DND-41 (cell line): Measurements from ENCODE around the gene CHRM4.
A peak's percentile ranks its signal among the peaks of the same experiment; 100 is the strongest.

Experiments used
- ATAC-seq: fragments of 200-7000 bp; cut with Tn5 transposase; 3 replicates; pipeline ENCODE4 v1.9.1; 2021; ENCODE audit warnings: low read depth; ENCODE audit not compliant: insufficient read depth
- DNase-seq: peaks from one replicate; pipeline ENCODE4 v3.0.0-alpha.2; 2020
- H2AFZ ChIP-seq: 2 replicates; pipeline ENCODE4 v1.6.0; 2012; ENCODE audit warnings: low read depth, low read length
- H3K27ac ChIP-seq: 2 replicates; pipeline ENCODE4 v1.5.1; 2012; ENCODE audit warnings: low read length, inconsistent platforms
- H3K27me3 ChIP-seq: fragments of 200-600 bp; sonication (generic); 2 replicates; pipeline ENCODE4 v1.6.0; 2012; ENCODE audit warnings: low read length, mild to moderate bottlenecking, inconsistent platforms; ENCODE audit not compliant: insufficient read depth, poor library complexity
- H3K36me3 ChIP-seq: 2 replicates; pipeline ENCODE4 v1.5.1; 2012; ENCODE audit warnings: low read length, inconsistent platforms; ENCODE audit not compliant: insufficient read depth
- H3K4me1 ChIP-seq: 2 replicates; pipeline ENCODE4 v1.5.1; 2012; ENCODE audit warnings: mild to moderate bottlenecking, low read length; ENCODE audit not compliant: insufficient read depth
- H3K4me2 ChIP-seq: 2 replicates; pipeline ENCODE4 v1.6.0; 2012; ENCODE audit warnings: mild to moderate bottlenecking, moderate library complexity, low read length, inconsistent platforms; ENCODE audit not compliant: insufficient read depth
- H3K4me3 ChIP-seq, 2 experiments: fragments of 200-600 bp in 1 of 2; shearing (Covaris generic) in 1 of 2; 2 replicates each; pipeline ENCODE4 v1.5.1; 2012 to 2016; ENCODE audit warnings: inconsistent platforms in 2 of 2, low read length in 2 of 2, mild to moderate bottlenecking in 2 of 2, low read depth in 1 of 2, moderate library complexity in 1 of 2
- H3K79me2 ChIP-seq: 2 replicates; pipeline ENCODE4 v1.6.0; 2012; ENCODE audit warnings: low read length, inconsistent platforms; ENCODE audit not compliant: insufficient read depth
- H3K9ac ChIP-seq: 2 replicates; pipeline ENCODE4 v1.6.0; 2012; ENCODE audit warnings: low read depth, mild to moderate bottlenecking, inconsistent platforms, low read length, moderate library complexity
- H3K9me3 ChIP-seq: 2 replicates; pipeline ENCODE4 v1.5.1; 2012; ENCODE audit warnings: low read length, moderate library complexity, mild to moderate bottlenecking, inconsistent platforms; ENCODE audit not compliant: insufficient read depth, severe bottlenecking
- H4K20me1 ChIP-seq: 2 replicates; pipeline ENCODE4 v1.6.0; 2012; ENCODE audit warnings: low read length; ENCODE audit not compliant: insufficient read depth
- CTCF ChIP-seq: IDR thresholded peaks from 2 replicates; pipeline ENCODE4 v1.5.1; 2012; ENCODE audit warnings: borderline replicate concordance, low read length, moderate library complexity, mild to moderate bottlenecking; ENCODE audit not compliant: poor library complexity, severe bottlenecking; ENCODE audit errors: extremely low read depth
- EZH2 ChIP-seq: IDR thresholded peaks from 3 replicates; pipeline ENCODE4 v1.6.1; 2012; ENCODE audit warnings: borderline replicate concordance, low read depth, mild to moderate bottlenecking, moderate library complexity, low read length, inconsistent platforms; ENCODE audit not compliant: severe bottlenecking

The CHRM4 gene

GRCh38 chr11:46388619-46389449, 2.7 kb downstream of the CHRM4 start:
- DNase-seq (no peak), ATAC-seq (no peak)
- H3K4me2 ChIP-seq: no peak overlapping the region
- no peak overlapping the region for H3K27ac ChIP-seq
- TF ChIP-seq CTCF (no peak), EZH2 (no peak)
- no peaks in the 10 kb centered on the region for H3K9me3 ChIP-seq
- H3K36me3 ChIP-seq: no peaks in the 10 kb centered on the region
- no peaks in the 10 kb centered on the region for H3K79me2 ChIP-seq
- H2AFZ ChIP-seq: no peak overlapping the region
- H3K27me3 ChIP-seq: peaks cover 41% of the 10 kb centered on the region
- H3K4me3 ChIP-seq: no peak overlapping the region
- no peak overlapping the region for H3K9ac ChIP-seq
- H4K20me1 ChIP-seq: peaks cover 23% of the 10 kb centered on the region
- H3K4me1 ChIP-seq: no peaks in the 10 kb centered on the region

DNA sequence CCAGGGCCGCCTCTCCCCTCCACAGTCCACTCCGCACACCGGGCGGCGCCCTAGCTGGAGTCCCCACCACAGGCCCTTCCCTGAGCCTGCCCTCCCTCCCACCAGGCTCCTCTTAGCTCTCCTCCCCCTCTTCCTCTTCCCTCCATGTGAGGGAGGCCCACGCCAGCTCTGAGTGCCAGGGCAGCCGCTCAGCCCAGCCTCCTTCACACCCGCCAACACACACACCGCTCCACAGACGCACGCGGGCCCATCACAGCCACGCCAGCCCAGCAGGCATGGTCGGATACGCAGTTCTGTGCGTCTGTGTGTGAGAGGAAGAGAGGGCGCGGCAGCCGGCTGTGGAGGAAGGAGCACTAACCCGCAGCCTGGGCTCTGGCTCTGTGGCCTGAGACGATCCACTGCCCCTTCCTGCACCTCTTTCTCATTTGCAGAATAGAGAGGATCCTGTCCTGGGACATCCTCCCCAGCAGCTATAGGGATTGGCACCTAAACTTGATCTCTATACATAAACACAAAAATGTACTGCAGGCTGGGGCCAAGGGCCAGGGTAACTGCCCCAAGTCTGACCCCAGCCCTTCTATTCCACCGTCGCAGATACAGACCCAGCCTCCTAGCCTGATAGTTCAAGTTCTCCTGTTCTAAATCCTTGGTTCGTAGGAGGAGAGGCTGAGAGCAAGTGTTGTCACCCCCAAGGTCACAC, 3.5 kb downstream of the CHRM4 start:
- Histone ChIP-seq H3K4me3 (no peak overlapping the region), H3K27ac (no peak overlapping the region), H3K4me1 (no peaks in the 10 kb centered on the region), H3K79me2 (no peaks in the 10 kb centered on the region), H3K4me2 (no peak overlapping the region), H3K27me3 (peaks cover 45% of the 10 kb centered on the region), H3K36me3 (no peaks in the 10 kb centered on the region), H3K9me3 (no peaks in the 10 kb centered on the region), H3K9ac (no peak overlapping the region), H2AFZ (no peak overlapping the region), H4K20me1 (peaks cover 17% of the 10 kb centered on the region)
- DNase-seq (no peak), ATAC-seq (peak; percentile 11; the same call in 1 of the 3 replicates)
- TF ChIP-seq EZH2: peak; percentile 57
- TF ChIP-seq CTCF: no peak

DNA sequence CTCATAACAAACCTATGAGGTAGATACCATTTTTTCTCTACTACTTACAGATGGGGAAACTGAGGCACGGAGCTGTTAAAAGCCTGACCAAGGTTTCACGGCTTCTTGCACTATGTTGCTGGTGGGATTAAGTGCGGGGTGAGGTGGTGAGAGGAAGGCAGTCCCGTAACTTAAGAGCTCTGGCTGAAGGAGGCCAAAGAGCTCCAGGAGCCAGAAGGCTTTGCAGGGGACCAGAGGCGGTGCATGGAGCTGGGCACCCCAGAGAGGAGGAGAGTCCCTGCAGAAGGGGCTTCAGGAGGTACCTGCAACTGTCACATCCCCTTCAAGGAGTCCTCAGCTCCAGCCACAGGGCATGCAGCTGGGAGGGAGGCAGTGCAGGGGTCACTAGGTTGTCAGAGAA, 4.1 kb downstream of the CHRM4 start:
- Histone ChIP-seq H4K20me1 (peaks cover 14% of the 10 kb centered on the region), H3K79me2 (no peaks in the 10 kb centered on the region), H3K9ac (no peak overlapping the region), H3K4me2 (no peak overlapping the region), H2AFZ (no peak overlapping the region), H3K4me1 (peaks cover 1% of the 10 kb centered on the region; the same call in 1 of the 2 replicates), H3K9me3 (no peaks in the 10 kb centered on the region), H3K36me3 (no peaks in the 10 kb centered on the region), H3K4me3 (no peak overlapping the region), H3K27ac (no peak overlapping the region), H3K27me3 (peaks cover 51% of the 10 kb centered on the region)
- ATAC-seq (no peak), DNase-seq (no peak)
- TF ChIP-seq EZH2: no peak
- TF ChIP-seq CTCF: no peak
